ENCODE results near the gene KLHL26. TPM values are rescaled to one million over a fixed set of nuclear protein-coding genes. Genes with fewer than 3 reads are reported as not detected.

Gene KLHL26
- total RNA-seq, 1 experiment from 2014 or later, result 10.7 TPM

GRCh38 chr19:18683958-18684641 is 47.3 kb downstream of the KLHL26 start:
- Histone ChIP-seq H4K91ac (ENCODE audit: insufficient read length, low read depth, low read length) (no peak overlapping the region), H3K56ac (ENCODE audit: insufficient read length, low read depth, low read length) (no peak overlapping the region), H3K79me1 (ENCODE audit: insufficient read depth, low read depth, low read length, poor library complexity, severe bottlenecking) (no peaks in the 10 kb centered on the region), H4K8ac (replicated peaks; ENCODE audit: insufficient read length, low read depth, low read length) (no peak overlapping the region), H2BK15ac (ENCODE audit: low read depth, low read length) (no peak overlapping the region), H3K14ac (ENCODE audit: insufficient read depth, low read length) (no peak overlapping the region), H3K4me2 (ENCODE audit: insufficient read depth, insufficient read length, low read length) (peak overlapping the region; percentile 55), H3K23ac (ENCODE audit: insufficient read length, low read depth, low read length) (no peak overlapping the region), H3K9me3 (ENCODE audit: control insufficient read depth, low read depth, low read length) (no peaks in the 10 kb centered on the region), H4K5ac (ENCODE audit: insufficient read length, low read depth, low read length) (no peak overlapping the region), H3K9ac (ENCODE audit: extremely low read depth, insufficient read length, low read length) (no peak overlapping the region), H4K20me1 (ENCODE audit: control insufficient read depth, insufficient read depth, insufficient read length) (peaks cover 2% of the 10 kb centered on the region), H2BK20ac (ENCODE audit: low read depth, low read length, poor library complexity, severe bottlenecking) (no peak overlapping the region), H3K27ac (ENCODE audit: insufficient read length, low read depth, low read length) (no peak overlapping the region), H3K79me2 (ENCODE audit: insufficient read depth, low read length) (no peaks in the 10 kb centered on the region; the same call in 1 of the 2 replicates), H3K4ac (ENCODE audit: low read depth, low read length) (no peak overlapping the region), H3K18ac (ENCODE audit: insufficient read length, low read depth, low read length) (no peak overlapping the region), H2AK5ac (ENCODE audit: insufficient read length, low read length) (no peak overlapping the region), H2BK12ac (ENCODE audit: insufficient read length, low read depth, low read length) (no peak overlapping the region), H2AFZ (ENCODE audit: low read length) (no peak overlapping the region), H2BK120ac (ENCODE audit: low read depth, low read length, poor library complexity, severe bottlenecking) (no peak overlapping the region), H3K27me3 (ENCODE audit: insufficient read depth, low read length) (no peaks in the 10 kb centered on the region), H3K23me2 (ENCODE audit: insufficient read length, low read depth, low read length, poor library complexity, severe bottlenecking) (peaks cover 9% of the 10 kb centered on the region), H2BK5ac (ENCODE audit: insufficient read length, low read length) (no peak overlapping the region), H3T11ph (ENCODE audit: low read length) (no peak overlapping the region), H3K4me1 (ENCODE audit: insufficient read depth, low read length) (no peaks in the 10 kb centered on the region)
- H3K9me3 Mint-ChIP-seq, result no peaks in the 10 kb centered on the region
- no CpG with 5 or more reads among the region's 16 CpGs for WGBS (ENCODE audit: extremely low coverage, insufficient read length, low lambda C conversion rate)
- H3K27ac Mint-ChIP-seq, result no peak overlapping the region
- peaks cover 6% of the 10 kb centered on the region for H3K27me3 Mint-ChIP-seq (ENCODE audit: low read depth)
- TF ChIP-seq CTCF (conservative IDR thresholded peaks at IDR 0.05), result no peak
- peaks cover 10 to 11% of the 10 kb centered on the region in 2 experiments for H3K4me1 Mint-ChIP-seq
- peak; percentile 33 for DNase-seq
- peak overlapping the region; percentile 79 to 88 for H3K4me3 Mint-ChIP-seq
- H3K36me3 Mint-ChIP-seq (ENCODE audit: insufficient read depth in 1 of 3, low read depth in 3 of 3), result no peaks in the 10 kb centered on the region; a peak in 2 of 7 replicates

Measured in H9 (cell line).